ENCODE data around the gene ZNF408.
"Not testable (repeated sequence)": the region's sequence is repeated elsewhere in the genome, so short reads cannot be mapped to it uniquely, and the experiment has no call there.

ZNF408 gene

DNA sequence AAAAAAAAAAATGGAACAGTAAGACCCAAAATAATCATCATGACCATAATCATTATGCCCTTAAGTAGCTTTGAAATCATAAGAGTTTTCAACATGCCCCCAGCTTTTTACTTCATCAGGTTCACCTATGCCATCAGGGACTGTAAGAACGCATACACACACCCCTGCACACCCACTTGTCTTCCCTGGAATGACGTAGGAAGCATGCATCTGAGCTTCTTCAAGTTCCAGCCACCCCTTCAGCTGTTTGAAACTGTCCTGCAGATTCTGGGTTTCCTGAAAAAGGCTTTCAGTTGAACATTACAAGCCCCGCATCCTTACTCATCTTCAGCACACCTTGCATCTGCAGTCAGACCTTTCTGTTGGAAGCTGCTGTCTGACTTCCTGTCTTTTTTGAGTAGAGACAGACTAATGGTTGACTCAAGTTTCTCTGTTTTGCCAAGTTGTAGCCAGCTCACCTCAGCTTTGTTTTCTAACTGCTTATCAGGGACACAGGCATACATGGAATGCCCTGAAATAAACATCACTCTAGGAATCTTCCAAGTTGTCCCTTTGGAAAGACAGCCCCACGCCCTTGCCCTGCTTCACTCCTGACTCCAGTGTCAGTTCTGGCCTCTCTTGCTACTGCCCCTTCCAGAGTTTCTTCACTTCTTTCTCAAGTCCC, 37.4 kb upstream of the ZNF408 start:
- DNase-seq (ENCODE audit: low read depth) = no peak
- TF ChIP-seq, protein P1, sequence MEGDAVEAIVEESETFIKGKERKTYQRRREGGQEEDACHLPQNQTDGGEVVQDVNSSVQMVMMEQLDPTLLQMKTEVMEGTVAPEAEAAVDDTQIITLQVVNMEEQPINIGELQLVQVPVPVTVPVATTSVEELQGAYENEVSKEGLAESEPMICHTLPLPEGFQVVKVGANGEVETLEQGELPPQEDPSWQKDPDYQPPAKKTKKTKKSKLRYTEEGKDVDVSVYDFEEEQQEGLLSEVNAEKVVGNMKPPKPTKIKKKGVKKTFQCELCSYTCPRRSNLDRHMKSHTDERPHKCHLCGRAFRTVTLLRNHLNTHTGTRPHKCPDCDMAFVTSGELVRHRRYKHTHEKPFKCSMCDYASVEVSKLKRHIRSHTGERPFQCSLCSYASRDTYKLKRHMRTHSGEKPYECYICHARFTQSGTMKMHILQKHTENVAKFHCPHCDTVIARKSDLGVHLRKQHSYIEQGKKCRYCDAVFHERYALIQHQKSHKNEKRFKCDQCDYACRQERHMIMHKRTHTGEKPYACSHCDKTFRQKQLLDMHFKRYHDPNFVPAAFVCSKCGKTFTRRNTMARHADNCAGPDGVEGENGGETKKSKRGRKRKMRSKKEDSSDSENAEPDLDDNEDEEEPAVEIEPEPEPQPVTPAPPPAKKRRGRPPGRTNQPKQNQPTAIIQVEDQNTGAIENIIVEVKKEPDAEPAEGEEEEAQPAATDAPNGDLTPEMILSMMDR (conservative IDR thresholded peaks at IDR 0.05; ENCODE audit: low read length) = no peak
- H3K4me3 ChIP-seq (ENCODE audit: low read length) = no peak overlapping the region

DNA sequence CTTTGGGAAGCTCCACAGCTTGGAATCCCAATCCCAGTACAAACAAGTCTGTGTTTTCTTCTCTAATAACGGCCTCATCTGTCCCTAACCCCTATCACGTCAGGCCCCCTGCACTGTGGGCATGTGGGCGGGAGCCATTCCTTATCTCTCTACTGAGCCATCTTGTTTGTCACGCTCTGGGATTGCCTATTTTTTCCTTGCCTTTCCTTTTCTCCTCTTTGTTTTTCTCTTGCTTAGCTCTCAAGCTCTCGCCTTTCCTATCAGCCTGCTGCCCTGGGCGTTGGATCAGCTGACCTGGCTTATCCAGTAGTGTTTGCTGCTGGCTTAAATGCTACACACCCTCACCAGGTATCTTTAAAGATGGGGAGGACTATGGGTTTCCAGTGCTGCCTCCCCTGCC, 36.2 kb upstream of the ZNF408 start:
- H3K4me3 ChIP-seq (ENCODE audit: low read length) = no peak overlapping the region
- TF ChIP-seq, protein P1 (conservative IDR thresholded peaks at IDR 0.05; ENCODE audit: low read length) = no peak
- DNase-seq (ENCODE audit: low read depth) = no peak

DNA sequence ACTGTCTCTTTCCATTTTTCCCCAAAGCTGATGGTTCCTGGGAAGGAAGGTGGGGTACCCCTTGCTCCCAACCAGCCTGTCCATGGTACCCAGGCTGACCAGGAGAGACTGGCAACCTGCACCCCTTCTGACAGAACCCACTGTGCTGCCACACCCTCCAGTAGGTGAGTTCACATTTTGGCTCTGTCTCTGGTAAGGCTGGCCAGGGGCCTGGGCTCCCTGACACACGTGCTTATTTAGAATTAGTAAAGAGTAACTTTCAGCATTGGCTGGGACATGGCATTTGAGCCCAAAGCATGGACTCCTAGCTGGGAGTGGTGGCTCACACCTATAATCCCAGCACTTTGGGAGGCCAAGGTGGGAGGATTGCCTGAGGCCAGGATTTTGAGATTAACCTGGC, 35.5 kb upstream of the ZNF408 start:
- no peak for DNase-seq (ENCODE audit: low read depth)
- TF ChIP-seq, protein P1 (conservative IDR thresholded peaks at IDR 0.05; ENCODE audit: low read length) = no peak
- H3K4me3 ChIP-seq (ENCODE audit: low read length) = no peak overlapping the region

DNA sequence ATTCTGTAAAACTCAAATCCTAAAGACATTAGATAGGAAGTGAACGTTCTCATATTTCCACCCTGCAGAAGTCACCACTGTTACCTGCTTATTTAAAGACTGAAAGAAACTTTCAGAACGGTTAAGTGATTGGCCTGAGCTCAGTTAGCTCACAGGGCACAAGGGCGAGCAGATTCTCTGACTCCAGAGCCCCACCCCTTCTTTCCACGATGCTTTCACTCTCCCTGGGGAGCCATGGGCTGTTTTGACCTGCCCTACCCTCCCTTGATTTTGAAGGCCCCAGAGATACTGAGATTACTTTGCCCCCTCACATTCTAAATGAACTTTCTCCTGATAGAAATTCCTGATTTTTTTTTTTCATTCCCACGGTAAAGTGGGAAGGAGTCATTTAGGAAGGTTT, 34.3 kb upstream of the ZNF408 start:
- TF ChIP-seq, protein P1 (conservative IDR thresholded peaks at IDR 0.05; ENCODE audit: low read length) = no peak
- H3K4me3 ChIP-seq (ENCODE audit: low read length) = no peak overlapping the region
- DNase-seq (ENCODE audit: low read depth) = no peak

GRCh38 chr11:46667043-46667481, 33.8 kb upstream of the ZNF408 start:
- TF ChIP-seq, protein P1 (conservative IDR thresholded peaks at IDR 0.05; ENCODE audit: low read length) = no peak
- no peak overlapping the region for H3K4me3 ChIP-seq (ENCODE audit: low read length)
- no peak for DNase-seq (ENCODE audit: low read depth)

DNA sequence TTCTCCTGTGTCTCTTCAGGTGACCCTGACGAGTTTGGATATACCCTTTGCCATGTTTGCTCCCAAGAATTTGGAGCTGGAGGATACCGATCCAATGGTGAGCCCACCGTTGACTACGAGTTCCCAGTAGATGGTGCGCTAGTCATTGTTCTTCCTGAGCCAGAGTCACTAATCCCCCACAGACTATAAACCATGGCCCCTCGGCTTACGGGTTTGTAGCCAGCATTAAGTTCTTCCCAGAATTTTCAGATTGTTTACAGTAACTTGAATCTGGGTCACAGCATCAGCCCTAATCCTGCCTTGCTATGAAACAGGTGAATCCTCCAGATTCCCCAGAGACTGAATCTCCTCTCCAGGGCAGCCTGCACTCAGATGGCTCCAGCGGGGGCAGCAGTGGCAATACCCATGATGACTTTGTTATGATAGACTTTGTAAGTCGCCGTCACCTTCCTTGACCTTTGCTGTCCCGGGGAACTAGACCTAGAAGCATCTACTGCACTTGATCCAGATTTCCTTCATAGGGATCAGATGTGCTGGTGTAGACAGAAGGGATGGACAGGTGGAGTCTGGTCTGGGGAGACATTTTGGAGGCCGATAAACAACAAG, 32.2 kb upstream of the ZNF408 start:
- TF ChIP-seq, protein P1 (conservative IDR thresholded peaks at IDR 0.05; ENCODE audit: low read length) = no peak
- no peak for DNase-seq (ENCODE audit: low read depth)
- no peak overlapping the region for H3K4me3 ChIP-seq (ENCODE audit: low read length)

DNA sequence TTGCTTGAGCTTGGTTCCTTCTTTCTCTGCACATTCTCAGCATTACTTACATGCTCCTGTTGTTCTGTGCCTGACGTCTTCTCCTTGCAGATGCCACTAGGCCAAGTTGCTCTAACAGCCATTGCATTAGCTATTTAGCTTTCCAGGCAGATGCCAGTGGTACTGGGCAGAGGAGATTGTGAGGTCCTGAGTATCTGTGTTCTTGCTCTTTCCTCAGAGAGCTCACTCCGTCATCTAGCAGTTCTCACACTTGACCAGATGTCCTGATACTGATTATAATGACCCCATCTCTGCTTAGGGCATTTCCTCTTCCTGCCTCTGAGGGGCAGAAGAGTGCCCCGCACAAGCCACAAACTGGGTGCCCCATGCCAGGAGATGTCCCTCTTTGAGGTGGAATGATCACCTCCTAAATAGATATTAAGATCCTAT, 31.1 kb upstream of the ZNF408 start:
- TF ChIP-seq, protein P1 (conservative IDR thresholded peaks at IDR 0.05; ENCODE audit: low read length) = peak; percentile 26
- no peak for DNase-seq (ENCODE audit: low read depth)
- H3K4me3 ChIP-seq (ENCODE audit: low read length) = no peak overlapping the region

DNA sequence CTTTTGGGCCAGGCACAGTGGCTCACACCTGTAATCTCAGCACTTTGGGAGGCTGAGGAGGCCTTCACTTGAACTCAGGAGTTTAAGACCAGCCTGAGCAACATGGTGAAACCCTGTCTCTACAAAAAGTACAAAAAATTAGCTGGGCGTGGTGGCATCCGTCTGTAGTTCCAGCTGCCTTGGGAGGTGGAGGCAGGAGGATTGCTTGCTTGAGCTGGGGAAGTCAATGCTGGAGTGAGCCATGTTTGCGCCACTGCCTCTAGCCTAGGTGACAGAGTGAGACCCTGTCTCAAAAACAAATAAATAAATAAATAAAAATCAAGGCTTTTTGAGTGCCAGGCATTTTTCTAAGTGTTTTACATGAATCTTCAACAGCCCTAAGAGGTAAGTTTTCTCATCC, 30.3 kb upstream of the ZNF408 start:
- not testable (repeated sequence) for H3K4me3 ChIP-seq (ENCODE audit: low read length); DNase-seq (ENCODE audit: low read depth)

Data from AG10803 (cell line).